OCI-M2 (cell line): ENCODE results near the gene ZDHHC11.

Experiments
- DNase-seq: peaks from one replicate; lab custom pipeline; 2025; ENCODE audit not compliant: unreplicated experiment; lab: John Stamatoyannopoulos, UW

ZDHHC11 gene

GRCh38 chr5:850511-851006 is at the start of gene ZDHHC11:
Gene ZDHHC11 (minus strand): TSS chr5:850986. CDS start chr5:850602, 384 bp downstream.
- no peak for DNase-seq

DNA sequence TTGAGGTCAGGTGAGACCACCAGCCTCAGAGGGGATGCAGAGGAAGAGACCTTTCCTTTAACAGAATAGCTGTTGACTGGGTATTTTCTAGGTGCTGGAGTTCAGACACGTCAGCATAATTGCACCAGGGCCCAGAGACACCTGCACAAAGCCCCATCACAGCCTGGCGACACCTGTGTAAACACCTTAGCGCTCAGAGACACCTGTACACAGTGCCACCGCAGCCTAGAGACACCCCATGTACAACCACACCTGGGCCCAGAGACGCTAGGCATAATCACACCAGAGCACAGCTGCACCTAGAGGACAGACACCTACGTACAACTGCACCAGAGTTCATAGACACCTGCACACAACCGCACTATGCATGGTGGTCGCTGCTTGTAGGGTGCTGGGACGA is 42.9 kb upstream of the ZDHHC11 start:
- DNase-seq = no peak

DNA sequence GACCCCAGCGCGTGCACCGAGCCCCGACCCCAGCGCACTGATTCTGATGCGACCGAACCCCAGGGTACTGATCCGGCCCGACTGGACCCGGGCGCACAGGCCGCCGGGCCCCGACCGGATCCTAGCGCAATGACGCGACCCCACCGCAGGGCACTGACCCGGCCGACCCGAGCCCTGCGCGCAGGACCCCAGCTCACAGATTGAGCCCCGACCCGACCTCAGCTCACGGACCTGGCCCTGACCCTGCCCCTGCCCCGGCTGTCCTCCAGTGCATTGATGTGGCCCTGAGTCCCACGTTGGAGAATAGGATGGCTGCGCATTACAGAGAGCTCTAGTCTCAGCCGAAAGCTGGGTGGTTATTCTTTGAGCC is 42.3 kb upstream of the ZDHHC11 start:
- no peak for DNase-seq

DNA sequence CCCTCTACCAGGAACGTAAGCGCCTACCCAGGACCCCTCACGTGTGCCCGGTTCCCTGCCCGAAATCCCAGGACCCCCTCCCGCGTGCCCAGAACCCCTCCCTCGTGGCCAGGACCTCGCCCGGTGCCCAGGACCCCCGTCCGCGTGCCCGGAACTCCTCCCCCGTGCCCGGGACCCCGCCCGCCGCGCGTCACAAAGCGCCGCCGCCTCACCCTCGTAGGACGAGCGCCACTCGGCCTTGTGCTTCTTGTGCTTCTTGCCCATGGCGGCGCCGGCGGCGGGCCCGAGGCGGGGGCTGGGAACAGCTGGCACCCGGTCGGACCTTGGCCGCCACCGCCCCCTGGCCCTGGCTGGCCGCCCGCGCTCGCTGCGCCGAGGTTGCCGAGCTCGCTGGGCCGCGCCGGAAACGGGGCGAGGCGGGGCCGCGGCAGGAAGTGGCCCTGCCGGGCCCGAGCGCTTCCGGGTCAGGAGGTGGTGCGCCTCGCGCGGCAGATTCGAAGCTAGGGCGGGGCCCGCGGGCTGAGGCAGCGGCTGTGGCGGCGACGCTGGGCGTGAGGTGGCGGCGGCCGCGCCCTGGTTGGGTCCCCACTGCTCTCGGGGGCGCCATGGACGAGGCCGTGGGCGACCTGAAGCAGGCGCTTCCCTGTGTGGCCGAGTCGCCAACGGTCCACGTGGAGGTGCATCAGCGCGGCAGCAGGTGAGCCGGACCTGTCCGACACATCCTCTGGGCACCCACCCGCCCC is 41.8 kb upstream of the ZDHHC11 start, which contains the start of the genes BRD9 and TRIP13:
TSS of gene BRD9 (minus strand) at position 408 of the 743 bp plus-strand sequence. CDS start at position 264, 144 bp downstream.
TSS of gene TRIP13 (plus strand) at position 491 of the 743 bp plus-strand sequence. CDS start at position 606, 115 bp downstream.
- no peak for DNase-seq

DNA sequence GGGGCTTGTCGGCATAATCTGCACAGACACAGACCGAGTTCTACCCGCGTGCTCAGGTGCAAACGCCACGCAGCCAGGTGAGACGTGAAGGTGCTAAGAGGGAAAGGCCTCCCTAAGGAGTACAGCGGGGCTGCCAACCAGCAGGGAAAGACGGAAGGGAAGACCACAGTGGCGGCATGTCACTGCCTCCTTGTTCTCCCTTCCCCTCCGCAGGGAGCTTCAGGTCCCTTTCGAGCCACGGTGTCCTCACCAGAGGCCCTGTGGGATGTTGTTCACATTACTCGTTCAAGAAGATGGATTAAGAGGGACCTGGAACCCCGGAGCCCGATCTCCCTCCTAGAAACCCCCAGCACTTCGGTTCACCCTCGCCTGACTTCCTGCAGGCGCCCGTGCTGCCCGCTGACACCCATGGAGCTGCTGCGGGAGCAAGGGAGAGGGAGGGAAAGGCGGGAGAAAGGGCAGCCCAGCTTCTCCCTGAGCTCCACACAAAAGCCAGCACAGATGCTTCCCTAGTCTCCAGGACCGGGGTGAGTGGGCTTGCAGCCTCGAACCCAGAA is 41.1 kb upstream of the ZDHHC11 start:
- no peak for DNase-seq

DNA sequence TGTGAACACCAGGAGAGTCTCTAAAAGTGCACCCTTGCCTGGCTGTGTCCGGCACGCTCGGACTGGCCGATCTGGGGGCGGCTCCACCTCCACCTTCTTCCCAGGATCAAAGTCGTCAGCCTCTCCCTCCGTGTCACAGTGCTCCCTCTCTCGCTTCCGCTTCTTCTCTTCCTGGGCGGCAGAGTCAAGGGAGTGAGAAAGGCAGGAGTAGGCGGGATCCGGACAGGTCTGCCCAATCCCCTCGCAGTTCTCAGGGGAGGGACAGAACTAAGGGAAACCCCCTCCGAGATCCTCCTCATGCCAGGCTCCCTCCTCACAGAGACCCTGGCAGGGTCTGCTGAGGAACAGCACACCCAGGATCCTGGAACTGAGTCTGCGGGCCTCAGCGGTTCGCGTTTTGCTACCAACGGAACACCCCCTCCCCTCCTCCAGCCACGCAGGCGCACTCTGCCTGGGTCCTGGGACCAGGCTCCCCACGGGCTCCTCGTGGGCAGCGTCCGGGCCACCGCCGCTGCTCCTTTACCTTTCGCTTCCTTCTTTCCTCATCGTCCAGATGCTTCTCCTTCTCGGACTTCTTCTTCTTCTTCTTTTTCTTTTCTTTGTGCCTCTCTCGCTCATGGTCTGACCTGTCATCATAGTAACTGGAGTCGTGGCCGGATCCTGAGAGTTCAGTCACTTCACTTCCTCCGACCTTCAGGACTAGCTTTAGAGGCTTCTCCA is 40.5 kb upstream of the ZDHHC11 start:
- peak; percentile 19 for DNase-seq

DNA sequence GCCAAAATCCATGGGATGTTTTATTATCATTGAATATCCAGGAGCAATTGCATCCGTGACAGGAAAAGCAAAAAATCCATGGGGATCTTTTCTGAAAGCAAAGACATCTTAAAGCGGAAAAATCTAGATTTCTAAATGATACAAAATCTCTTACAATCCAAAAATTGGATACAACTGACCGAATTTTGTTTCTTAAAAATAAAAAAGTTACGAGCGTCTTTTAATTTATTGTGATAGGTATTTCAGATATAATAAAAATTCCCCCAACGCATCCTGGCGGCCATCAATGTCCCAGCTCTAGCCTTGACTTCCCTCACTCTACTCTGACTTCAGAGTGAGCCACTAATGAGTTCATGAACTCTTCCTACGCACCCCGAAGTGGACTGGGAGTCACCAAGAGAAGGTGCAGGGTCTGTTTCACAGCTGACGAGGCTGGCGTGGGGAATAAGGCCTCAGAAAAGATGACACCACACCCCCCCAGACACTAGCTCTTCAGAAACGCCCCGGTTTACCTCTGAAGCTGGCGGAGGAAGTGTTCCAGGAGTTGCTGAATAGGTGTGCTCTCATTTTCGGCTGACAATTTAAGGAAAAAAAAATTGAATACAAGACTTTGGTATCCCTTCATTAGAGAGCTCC is 38.4 kb upstream of the ZDHHC11 start:
- DNase-seq = no peak

DNA sequence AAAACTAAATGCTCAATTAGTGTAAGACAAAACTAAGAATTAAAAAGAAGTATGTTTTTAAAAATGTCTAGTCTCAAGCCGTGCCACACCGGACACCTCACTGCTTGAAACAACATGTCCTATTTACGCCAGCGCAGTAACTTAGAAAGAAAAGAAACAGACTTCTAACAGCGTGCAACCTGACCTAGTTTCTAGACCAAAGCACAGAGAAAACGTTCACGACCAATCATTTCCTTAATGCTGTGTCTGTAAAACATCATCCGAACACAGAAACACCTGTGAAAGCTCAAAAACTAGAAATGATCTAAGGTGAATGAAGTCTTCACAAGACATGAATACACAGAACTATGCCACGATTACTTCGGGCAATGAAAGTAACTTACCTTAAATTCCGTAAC is 37.9 kb upstream of the ZDHHC11 start:
- DNase-seq = no peak

- no peak for DNase-seq
Measured at GRCh38 chr5:887947-888637, 37.3 kb upstream of the ZDHHC11 start.

- no peak for DNase-seq
Measured at GRCh38 chr5:886716-887325, 36.0 kb upstream of the ZDHHC11 start.

GRCh38 chr5:886036-886435 is 35.2 kb upstream of the ZDHHC11 start:
- DNase-seq = no peak

DNA sequence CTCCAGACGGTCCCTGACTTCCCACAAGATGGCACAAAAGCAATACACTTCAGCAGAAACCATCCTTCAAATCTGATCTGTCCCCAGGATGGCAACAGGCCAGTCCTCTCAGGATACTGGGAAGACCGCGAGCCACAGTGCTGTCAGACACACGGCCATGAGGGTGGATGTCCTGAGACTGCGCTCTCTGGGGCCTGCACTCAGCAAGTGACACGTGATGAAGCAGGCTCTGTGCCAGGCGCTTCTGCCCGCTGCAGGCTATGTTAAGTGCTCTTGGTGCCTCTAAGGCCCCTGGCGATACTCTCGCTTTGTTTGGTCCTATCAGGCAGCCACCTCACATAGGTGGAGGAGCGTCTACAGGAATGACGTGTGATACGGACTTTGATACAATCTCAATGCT is 34.7 kb upstream of the ZDHHC11 start:
- no peak for DNase-seq

GRCh38 chr5:885127-885442 is 34.3 kb upstream of the ZDHHC11 start:
- no peak for DNase-seq

DNA sequence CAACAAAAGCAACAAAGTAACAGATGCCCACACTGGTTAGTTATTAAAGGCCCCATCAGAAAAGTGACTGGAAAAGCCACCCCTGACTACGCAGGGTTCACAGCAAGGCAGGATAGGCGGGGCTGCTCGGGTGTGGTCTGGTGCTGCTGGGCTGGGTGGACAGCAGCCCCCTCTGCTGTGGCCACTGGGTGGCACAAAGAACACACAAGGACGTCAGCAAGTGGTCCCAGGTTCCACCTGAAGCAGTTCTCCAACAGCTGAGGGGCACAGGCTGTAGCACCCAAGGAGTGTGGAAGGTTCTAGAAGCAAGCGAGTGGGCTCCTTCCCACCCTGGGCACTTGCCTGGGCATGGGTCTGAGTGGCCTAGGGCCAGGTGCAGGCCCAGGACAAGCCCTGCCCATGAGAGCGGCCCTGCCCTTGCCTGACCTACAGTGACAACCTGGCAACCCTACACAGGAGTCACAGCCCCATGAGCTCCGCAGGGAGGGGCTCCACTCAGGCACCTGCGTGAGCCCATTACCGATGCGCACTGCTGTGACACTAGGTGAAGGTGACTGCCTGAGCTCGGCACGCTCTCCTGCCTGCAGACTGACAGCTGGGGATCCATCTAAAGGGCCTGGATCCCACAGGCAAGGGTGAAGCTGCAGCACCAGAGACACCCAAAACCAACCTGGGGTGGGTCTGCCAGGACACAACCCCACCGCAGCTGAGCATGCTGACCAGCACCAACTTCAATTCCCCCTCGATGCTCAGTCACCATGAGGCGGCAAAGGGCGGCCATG is 33.8 kb upstream of the ZDHHC11 start:
- no peak for DNase-seq

DNA sequence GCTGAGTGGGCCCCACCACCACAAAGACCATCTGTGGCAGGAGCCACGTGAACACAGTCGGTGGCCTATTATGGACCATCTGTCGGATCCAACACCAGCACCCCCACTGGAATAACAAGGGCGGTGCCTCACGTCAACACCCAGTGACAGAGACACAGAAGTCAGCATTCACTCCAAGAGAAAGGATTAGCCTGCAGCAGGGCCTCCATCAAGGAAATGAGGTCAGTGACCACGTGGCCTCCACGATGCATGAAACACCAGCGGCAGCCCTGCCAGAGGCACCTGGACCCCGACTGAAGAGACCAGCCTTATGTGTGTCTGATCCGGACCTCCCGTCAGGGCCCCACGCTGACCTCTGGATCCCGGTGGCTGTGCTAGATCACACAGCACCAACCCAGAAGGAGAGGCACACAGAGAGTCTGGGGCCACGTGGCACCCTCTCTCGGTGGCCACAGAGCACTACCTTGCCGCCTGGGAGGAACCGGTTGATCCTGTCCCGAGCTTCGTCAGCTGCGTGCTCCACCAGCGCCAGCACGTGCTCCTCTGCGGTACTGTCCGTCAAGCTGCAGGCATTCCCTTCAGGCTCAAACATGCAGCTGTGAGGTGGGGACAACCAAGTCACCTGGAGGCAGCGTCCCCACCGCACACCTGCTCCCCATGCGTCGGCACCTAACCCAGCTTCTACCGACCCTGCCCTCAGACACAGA is 32.8 kb upstream of the ZDHHC11 start:
- DNase-seq = no peak

- no peak for DNase-seq
Measured at GRCh38 chr5:882253-883183, 31.7 kb upstream of the ZDHHC11 start.

GRCh38 chr5:881551-881935 is 30.8 kb upstream of the ZDHHC11 start:
- DNase-seq = no peak
